VCaP (cell line): ENCODE data around the gene CDRT4.
A peak's percentile ranks its signal among the peaks of the same experiment; 100 is the strongest.
"Not testable (repeated sequence)": the region's sequence is repeated elsewhere in the genome, so short reads cannot be mapped to it uniquely, and the experiment has no call there.

ENCODE experiments used
- H3K27ac ChIP-seq: fragments of 450-650 bp; 2 replicates; pipeline ENCODE4 v1.5.1; 2017
- TF ChIP-seq, protein P1 (sequence below): fragments of 450-650 bp; conservative IDR thresholded peaks from 2 replicates; pipeline ENCODE4 v1.5.1; 2017; ENCODE audit warnings: mild to moderate bottlenecking, moderate library complexity

CDRT4 gene

DNA sequence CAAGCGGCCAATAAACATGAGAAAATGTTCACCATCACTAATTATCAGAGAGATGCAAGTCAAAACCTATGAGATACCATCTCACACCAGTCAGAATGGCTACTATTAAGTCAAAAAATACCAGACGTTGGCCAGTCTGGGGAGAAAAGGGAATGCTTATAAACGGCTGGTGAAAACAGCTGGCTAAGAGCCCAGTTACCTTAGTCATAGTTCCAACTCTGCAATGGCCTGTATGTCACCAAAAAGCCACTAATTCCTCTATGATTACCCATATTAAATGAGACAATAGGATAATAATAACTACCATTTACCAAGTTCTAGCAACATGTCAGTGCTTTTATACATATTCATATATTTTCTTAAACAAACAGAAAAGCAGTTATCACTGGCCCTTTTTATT lies 42.9 kb upstream of the CDRT4 start:
- TF ChIP-seq, protein P1, sequence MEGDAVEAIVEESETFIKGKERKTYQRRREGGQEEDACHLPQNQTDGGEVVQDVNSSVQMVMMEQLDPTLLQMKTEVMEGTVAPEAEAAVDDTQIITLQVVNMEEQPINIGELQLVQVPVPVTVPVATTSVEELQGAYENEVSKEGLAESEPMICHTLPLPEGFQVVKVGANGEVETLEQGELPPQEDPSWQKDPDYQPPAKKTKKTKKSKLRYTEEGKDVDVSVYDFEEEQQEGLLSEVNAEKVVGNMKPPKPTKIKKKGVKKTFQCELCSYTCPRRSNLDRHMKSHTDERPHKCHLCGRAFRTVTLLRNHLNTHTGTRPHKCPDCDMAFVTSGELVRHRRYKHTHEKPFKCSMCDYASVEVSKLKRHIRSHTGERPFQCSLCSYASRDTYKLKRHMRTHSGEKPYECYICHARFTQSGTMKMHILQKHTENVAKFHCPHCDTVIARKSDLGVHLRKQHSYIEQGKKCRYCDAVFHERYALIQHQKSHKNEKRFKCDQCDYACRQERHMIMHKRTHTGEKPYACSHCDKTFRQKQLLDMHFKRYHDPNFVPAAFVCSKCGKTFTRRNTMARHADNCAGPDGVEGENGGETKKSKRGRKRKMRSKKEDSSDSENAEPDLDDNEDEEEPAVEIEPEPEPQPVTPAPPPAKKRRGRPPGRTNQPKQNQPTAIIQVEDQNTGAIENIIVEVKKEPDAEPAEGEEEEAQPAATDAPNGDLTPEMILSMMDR, result no peak
- no peak overlapping the region for H3K27ac ChIP-seq

DNA sequence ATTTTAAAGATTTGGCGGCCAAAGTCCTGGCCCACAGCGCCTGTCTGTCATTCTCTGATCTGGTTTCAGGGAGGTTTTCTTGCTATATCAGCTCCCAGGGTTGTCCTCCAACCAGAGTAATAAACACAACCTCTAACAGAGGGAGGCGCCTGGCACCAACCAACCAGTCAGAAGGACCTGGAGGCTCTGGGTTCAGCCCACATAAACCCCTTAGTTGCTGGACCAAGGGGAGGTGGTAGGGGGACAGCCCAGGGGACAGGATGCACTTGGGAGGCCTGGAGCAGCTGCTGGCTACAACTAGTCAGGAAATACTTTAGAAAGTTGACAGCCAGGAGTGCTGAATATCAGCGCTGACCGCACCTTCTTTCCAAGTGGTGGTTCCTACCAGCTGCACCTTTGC lies 41.7 kb upstream of the CDRT4 start:
- no peak overlapping the region for H3K27ac ChIP-seq
- TF ChIP-seq, protein P1, result no peak

DNA sequence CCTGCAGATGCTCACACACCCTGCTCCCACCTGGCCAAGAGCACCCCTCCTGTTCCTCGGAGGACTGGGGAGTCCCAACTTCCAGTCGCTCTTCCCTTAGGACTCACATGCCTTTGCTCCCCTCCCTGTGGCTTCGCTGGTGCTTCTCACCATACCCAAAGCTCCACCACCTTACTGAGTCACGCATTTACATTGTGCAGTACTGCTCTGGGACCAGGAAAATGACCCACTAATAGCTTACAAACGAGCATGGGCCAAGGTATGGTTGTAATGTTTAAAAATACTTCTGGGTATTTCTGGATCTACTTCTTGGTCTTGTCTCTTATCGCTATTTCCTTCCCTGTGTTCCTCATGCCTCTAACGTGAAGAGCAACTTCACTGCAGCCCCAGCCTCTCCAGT lies 41.0 kb upstream of the CDRT4 start:
- TF ChIP-seq, protein P1, result no peak

DNA sequence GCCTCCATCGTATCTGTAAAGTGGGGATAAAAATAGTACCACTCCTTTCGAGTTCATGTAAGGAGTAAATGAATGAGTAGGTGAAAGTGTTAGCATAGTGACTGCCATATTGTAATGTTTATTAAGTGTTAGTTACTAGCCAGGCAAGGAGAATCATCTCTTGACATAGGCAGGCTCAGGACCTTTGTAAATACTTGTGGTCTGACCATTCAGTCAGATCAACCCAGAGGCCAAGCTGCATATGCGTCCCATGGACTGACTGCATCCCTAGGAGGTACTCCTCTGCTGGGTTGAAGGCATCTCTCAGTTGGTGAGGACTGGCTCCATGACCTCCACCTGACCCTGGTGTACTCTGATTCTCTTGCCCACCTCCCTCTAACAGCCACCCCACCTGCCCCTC lies 40.5 kb upstream of the CDRT4 start:
- H3K27ac ChIP-seq, result no peak overlapping the region
- TF ChIP-seq, protein P1, result no peak

More for the DNA sequence above, 41.0 kb upstream of the CDRT4 start:
- H3K27ac ChIP-seq, result no peak overlapping the region

DNA sequence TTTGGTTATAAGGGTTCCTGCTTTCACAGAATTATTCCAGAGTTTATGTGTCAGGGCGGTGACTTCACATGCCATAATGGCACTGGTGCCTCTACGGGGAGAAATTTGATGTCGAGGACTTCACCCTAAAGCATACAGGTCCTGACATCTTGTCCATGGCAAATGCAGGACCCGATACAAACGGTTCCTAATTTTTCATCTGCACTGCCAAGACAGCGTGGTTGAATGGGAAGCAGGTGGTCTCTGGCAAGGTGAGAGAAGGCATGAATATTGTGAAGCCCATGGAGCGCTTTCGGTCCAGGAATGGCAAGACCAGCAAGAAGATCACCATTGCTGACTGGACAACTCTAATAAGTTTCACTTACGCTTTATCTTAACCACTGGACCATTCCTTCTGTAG lies 39.6 kb upstream of the CDRT4 start:
- TF ChIP-seq, protein P1, result no peak
- H3K27ac ChIP-seq, result no peak overlapping the region

DNA sequence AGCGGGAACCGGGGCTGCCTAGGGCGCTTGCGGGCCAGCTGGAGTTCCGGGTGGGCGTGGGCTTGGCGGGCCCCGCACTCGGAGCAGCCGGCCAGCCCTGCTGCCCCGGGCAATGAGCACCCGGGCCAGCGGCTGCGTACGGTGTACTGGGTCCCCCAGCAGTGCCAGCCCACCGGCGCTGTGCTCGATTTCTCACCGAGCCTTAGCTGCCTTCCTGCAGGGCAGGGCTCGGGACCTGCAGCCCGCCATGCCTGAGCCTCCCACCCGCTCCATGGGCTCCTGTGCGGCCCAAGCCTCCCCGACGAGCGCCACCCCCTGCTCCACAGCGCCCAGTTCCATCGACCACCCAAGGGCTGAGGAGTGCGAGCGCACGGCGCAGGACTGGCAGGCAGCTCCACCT lies 38.3 kb upstream of the CDRT4 start:
- H3K27ac ChIP-seq, result not testable (repeated sequence)

DNA sequence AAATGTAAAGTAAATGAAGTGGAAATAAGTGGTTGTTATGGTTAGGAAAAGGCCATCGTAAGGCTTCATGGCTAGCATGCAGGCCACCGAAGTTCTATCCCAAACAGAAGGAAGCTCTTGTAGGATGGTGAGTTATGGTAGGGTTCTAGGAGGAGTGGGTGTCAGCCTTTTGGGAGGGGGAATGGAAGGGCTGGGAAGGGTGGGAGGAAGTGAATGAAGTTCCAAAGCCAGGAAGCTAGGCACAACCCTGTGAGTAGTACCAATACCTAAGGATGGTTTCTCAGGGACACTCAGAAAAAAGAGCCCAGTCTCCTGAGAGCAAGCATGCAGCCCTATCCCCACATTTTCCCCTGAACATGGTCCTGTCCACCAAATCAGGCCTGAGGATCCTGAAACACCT lies 36.3 kb upstream of the CDRT4 start:
- TF ChIP-seq, protein P1, result no peak
- H3K27ac ChIP-seq, result no peak overlapping the region

DNA sequence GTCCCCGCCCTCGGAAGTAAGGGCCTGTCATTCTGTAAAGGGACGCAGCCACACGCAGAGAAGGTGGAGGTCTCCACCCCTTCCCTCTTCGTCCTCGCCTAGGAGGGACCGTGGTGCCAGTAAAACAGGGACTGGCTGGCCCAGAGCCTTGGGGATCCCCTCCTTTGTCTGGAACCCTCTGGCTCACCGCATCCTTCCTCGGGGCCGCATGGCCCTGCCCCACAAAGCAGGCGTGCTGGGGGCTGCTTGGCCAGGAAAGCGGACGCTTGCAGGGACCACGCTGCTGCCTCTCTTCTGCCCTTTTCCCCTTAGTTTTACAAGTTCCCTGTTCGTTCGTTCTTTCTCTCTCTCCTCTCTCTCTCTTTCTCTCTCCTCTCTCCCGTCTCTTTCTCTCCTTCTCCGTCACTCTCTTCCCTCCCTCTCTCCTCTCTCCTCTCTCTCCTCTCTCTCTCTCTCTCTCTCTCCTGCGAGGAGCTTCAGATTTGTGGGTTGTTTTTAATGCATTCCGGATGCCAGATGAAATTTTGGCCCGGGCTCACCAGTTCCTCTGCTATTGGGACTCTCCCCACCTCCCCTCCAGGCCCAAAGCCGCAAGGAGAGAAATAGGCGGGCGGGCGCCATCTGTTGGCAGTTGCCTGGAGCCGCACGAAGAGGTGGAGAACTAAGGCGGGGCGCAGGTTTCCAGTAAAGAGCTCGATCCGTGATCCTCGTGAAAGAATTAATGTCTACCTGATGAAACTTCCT lies 35.1 kb upstream of the CDRT4 start:
- no peak overlapping the region for H3K27ac ChIP-seq
- TF ChIP-seq, protein P1, result peak; percentile 92
